ENCODE results near the gene ECHS1.
"Not testable (repeated sequence)": the region's sequence is repeated elsewhere in the genome, so short reads cannot be mapped to it uniquely, and the experiment has no call there.

ECHS1 gene

DNA sequence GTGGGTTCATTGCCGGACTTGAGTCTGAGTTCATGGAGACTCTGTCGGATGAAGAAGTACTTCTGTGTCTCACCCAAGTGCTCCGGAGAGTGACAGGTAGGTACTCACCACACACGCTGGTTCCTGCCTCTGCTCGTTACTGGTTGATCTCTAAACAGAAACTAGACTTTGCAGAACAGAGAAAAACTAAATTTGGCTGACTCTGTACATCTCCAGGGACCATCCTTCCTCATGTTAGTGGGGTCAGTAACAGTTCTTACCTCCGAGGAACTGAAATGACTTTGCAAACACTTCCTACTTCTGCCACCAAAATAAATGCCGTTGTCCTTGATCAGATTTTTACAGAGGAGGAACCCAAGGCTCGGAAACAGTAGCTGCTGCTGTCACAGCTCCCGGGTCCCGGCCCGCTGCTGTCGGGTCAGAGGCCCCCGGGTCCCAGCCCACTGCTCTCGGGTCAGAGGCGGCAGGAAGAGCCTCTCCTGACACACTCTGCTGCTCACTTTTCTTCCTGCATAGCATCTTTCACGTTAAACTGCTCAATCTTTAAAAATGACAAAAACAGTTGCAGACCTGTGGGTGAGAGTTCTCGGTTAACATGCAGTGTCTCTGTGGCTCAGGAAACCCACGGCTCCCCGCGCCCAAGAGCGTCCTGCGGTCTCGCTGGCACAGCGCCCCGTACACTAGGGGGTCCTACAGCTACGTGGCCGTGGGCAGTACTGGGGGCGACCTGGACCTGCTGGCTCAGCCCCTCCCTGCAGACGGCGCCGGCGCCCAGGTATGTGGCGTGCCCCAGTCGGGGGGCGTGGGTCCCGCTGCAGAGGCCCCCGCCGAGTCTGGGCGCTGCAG lies 16.0 kb upstream of the ECHS1 start:
- peak overlapping the region; percentile 61 for H3K4me3 ChIP-seq (ENCODE audit: low read depth, low read length)
- DNase-seq (ENCODE audit: low read depth), result peak; percentile 80
- TF ChIP-seq CTCF (IDR thresholded peaks at IDR 0.05; ENCODE audit: low read depth, low read length) (no peak), MYC (IDR thresholded peaks at IDR 0.05; ENCODE audit: low read depth, low read length) (no peak), POLR2A (IDR thresholded peaks at IDR 0.05; ENCODE audit: extremely low read depth, insufficient read length) (peak; percentile 24)
- TF ChIP-seq, protein P1, sequence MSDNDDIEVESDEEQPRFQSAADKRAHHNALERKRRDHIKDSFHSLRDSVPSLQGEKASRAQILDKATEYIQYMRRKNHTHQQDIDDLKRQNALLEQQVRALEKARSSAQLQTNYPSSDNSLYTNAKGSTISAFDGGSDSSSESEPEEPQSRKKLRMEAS (IDR thresholded peaks at IDR 0.05; ENCODE audit: low read depth, low read length), result no peak

DNA sequence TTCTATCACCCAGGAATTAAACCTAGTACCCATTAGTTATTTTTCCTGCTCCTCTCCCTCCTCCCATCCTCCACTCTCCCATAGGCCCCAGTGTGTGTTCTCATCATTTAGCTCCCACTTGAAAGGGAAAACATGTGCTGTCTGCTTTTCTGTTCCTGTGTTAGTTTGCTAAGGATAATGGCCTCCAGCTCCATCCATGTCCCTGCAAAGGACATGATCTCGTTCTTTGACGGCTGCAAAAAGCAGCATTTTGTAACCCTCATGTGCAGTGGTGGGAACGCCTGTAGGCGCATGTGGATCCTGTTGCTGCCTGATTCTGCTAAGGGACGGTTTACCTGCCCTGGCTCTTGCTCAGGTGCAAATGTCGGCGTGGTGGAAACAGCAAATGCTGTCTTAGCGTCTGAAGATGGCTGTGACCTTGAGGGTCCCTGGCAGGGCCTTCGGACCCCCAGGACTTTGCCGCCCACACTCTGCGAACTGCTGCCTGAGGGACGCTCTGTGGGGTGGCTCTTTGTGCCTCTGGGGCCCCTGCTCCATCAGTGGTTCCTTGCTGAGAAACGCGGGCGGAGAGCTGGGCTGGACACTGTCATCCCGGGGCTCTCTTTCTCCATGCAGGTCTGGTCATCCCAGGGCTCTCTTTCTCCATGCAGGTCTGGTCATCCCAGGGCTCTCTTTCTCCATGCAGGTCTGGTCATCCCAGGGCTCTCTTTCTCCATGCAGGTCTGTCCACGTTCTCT lies 15.2 kb upstream of the ECHS1 start:
- TF ChIP-seq MYC (IDR thresholded peaks at IDR 0.05; ENCODE audit: low read depth, low read length) (no peak), POLR2A (IDR thresholded peaks at IDR 0.05; ENCODE audit: extremely low read depth, insufficient read length) (no peak), CTCF (IDR thresholded peaks at IDR 0.05; ENCODE audit: low read depth, low read length) (no peak)
- TF ChIP-seq, protein P1 (IDR thresholded peaks at IDR 0.05; ENCODE audit: low read depth, low read length), result peak; percentile 45; the same call in 1 of the 2 replicates
- peak; percentile 81 for DNase-seq (ENCODE audit: low read depth)
- peak overlapping the region; percentile 61 for H3K4me3 ChIP-seq (ENCODE audit: low read depth, low read length)

GRCh38 chr10:133386951-133387350 lies 13.8 kb upstream of the ECHS1 start:
- H3K4me3 ChIP-seq (ENCODE audit: low read depth, low read length); DNase-seq (ENCODE audit: low read depth): not testable (repeated sequence)

GRCh38 chr10:133385214-133385613 lies 12.1 kb upstream of the ECHS1 start:
- DNase-seq (ENCODE audit: low read depth), result no peak
- H3K4me3 ChIP-seq (ENCODE audit: low read depth, low read length), result no peak overlapping the region
- no peak for TF ChIP-seq MYC (IDR thresholded peaks at IDR 0.05; ENCODE audit: low read depth, low read length)
- no peak for TF ChIP-seq POLR2A (IDR thresholded peaks at IDR 0.05; ENCODE audit: extremely low read depth, insufficient read length)
- TF ChIP-seq CTCF (IDR thresholded peaks at IDR 0.05; ENCODE audit: low read depth, low read length), result no peak
- TF ChIP-seq, protein P1 (IDR thresholded peaks at IDR 0.05; ENCODE audit: low read depth, low read length), result no peak

DNA sequence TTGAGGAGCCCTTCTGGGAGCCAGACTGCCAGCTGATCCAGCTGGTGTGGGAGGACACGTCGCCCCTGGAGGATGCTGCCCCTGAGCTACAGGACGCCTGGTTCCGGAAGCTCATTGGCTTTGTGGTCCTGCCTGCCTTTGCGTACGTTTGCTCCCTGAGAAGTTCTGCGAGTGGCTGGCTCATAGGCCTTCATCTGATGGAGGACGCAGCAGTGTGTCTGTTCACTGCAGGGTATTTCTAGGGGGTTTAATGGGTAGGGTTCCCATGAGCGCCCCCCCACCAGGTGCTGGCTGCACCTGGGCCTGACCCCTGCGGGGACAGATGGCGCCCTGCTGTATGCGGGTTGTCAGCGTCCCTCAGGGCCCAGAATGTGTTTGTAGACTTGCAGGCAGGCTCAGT lies 10.9 kb upstream of the ECHS1 start:
- no peak overlapping the region for H3K4me3 ChIP-seq (ENCODE audit: low read depth, low read length)
- no peak for DNase-seq (ENCODE audit: low read depth)
- TF ChIP-seq POLR2A (IDR thresholded peaks at IDR 0.05; ENCODE audit: extremely low read depth, insufficient read length) (no peak), CTCF (IDR thresholded peaks at IDR 0.05; ENCODE audit: low read depth, low read length) (no peak), MYC (IDR thresholded peaks at IDR 0.05; ENCODE audit: low read depth, low read length) (no peak)
- TF ChIP-seq, protein P1 (IDR thresholded peaks at IDR 0.05; ENCODE audit: low read depth, low read length), result no peak

GRCh38 chr10:133383551-133383950 lies 10.4 kb upstream of the ECHS1 start:
- no peak for TF ChIP-seq MYC (IDR thresholded peaks at IDR 0.05; ENCODE audit: low read depth, low read length)
- TF ChIP-seq POLR2A (IDR thresholded peaks at IDR 0.05; ENCODE audit: extremely low read depth, insufficient read length), result no peak
- no peak for TF ChIP-seq CTCF (IDR thresholded peaks at IDR 0.05; ENCODE audit: low read depth, low read length)
- TF ChIP-seq, protein P1 (IDR thresholded peaks at IDR 0.05; ENCODE audit: low read depth, low read length), result no peak
- H3K4me3 ChIP-seq (ENCODE audit: low read depth, low read length), result no peak overlapping the region
- no peak for DNase-seq (ENCODE audit: low read depth)
